Right atrium auricular region (tissue), 2 donors: ENCODE measurements around the gene IQGAP2. TPM values are rescaled to one million over a fixed set of nuclear protein-coding genes. Genes with fewer than 3 reads are reported as not detected.
"Not testable (repeated sequence)": the region's sequence is repeated elsewhere in the genome, so short reads cannot be mapped to it uniquely, and the experiment has no call there.

Experiments
- DNase-seq: peaks from one replicate; pipeline ENCODE4 v3.0.0-alpha.2; 2019; ENCODE audit warnings: low spot score
- H3K27ac ChIP-seq, 2 donors: fragments of 200-600 bp; sonication (generic); 1 replicate in 1 of 2; 2 replicates in 1 of 2; pipeline ENCODE4 v1.5.1; 2016 to 2019
- H3K27me3 ChIP-seq, 2 donors: fragments of 200-600 bp; sonication (generic); one replicate each; pipeline versions ENCODE4 v1.5.1 to v1.6.0; 2017 to 2019
- H3K36me3 ChIP-seq: fragments of 200-600 bp; sonication (generic); one replicate; pipeline ENCODE4 v1.5.1; 2016
- H3K4me1 ChIP-seq, 2 donors: fragments of 200-600 bp; sonication (generic); one replicate each; pipeline versions ENCODE4 v1.5.1 to v1.6.0; 2017 to 2019
- H3K4me3 ChIP-seq, 2 donors: fragments of 200-600 bp; sonication (generic); 1 replicate in 1 of 2; 2 replicates in 1 of 2; pipeline ENCODE4 v1.5.1; 2017 to 2019; ENCODE audit warnings: mild to moderate bottlenecking in 1 of 2, moderate library complexity in 1 of 2
- H3K9me3 ChIP-seq, 2 donors: fragments of 200-600 bp; sonication (generic); one replicate each; pipeline ENCODE4 v1.5.1; 2019
- CTCF ChIP-seq, 2 donors: fragments of 200-600 bp; sonication (generic); IDR thresholded peaks; one replicate each; pipeline ENCODE4 v1.5.1; 2019; ENCODE audit warnings: antibody characterized with exemption in 2 of 2
- total RNA-seq, 2 donors: library from RNA; depleted of rRNA; stranded (reverse); fragments of >200 nt; gene quantifications; one replicate each; pipeline ENCODE4 v1.1.0, GENCODE V29; 2016

Gene IQGAP2
- total RNA-seq, 2 donors from 2014 or later, result 5.4 to 12.3 TPM

GRCh38 chr5:76548525-76549229, 145.6 kb downstream of the IQGAP2 start:
- no peaks in the 10 kb centered on the region for H3K4me1 ChIP-seq
- no peak for DNase-seq
- TF ChIP-seq CTCF (IDR thresholded peaks at IDR 0.05), result no peak
- H3K36me3 ChIP-seq, result no peaks in the 10 kb centered on the region
- no peaks in the 10 kb centered on the region for H3K9me3 ChIP-seq
- no peaks in the 10 kb centered on the region for H3K27me3 ChIP-seq
- no peak overlapping the region for H3K27ac ChIP-seq
- no peak overlapping the region for H3K4me3 ChIP-seq

- H3K9me3 ChIP-seq, DNase-seq, H3K4me1 ChIP-seq, H3K4me3 ChIP-seq, H3K27me3 ChIP-seq, H3K36me3 ChIP-seq, H3K27ac ChIP-seq: not testable (repeated sequence)
These were observed 147.8 kb downstream of the IQGAP2 start for GRCh38 chr5:76550881-76551280.

- TF ChIP-seq CTCF (IDR thresholded peaks at IDR 0.05), result no peak
- Histone ChIP-seq H3K4me3 (no peak overlapping the region), H3K27ac (no peak overlapping the region), H3K36me3 (no peaks in the 10 kb centered on the region), H3K9me3 (no peaks in the 10 kb centered on the region), H3K4me1 (no peaks in the 10 kb centered on the region), H3K27me3 (no peaks in the 10 kb centered on the region)
- DNase-seq, result no peak
These were observed 149.5 kb downstream of the IQGAP2 start for GRCh38 chr5:76552546-76552945.

- Histone ChIP-seq H3K27ac (no peak overlapping the region), H3K4me1 (no peaks in the 10 kb centered on the region), H3K27me3 (no peaks in the 10 kb centered on the region), H3K4me3 (no peak overlapping the region), H3K36me3 (no peaks in the 10 kb centered on the region), H3K9me3 (no peaks in the 10 kb centered on the region)
- no peak for TF ChIP-seq CTCF (IDR thresholded peaks at IDR 0.05)
- DNase-seq, result no peak
These were observed 150.2 kb downstream of the IQGAP2 start for GRCh38 chr5:76553251-76553650.

GRCh38 chr5:76555114-76555513, 152.0 kb downstream of the IQGAP2 start:
- no peak for DNase-seq
- TF ChIP-seq CTCF (IDR thresholded peaks at IDR 0.05), result no peak
- Histone ChIP-seq H3K4me1 (no peaks in the 10 kb centered on the region), H3K36me3 (no peaks in the 10 kb centered on the region), H3K27ac (no peak overlapping the region), H3K9me3 (no peaks in the 10 kb centered on the region), H3K27me3 (no peaks in the 10 kb centered on the region), H3K4me3 (no peak overlapping the region)

GRCh38 chr5:76555717-76556116, 152.6 kb downstream of the IQGAP2 start:
- no peak for TF ChIP-seq CTCF (IDR thresholded peaks at IDR 0.05)
- no peaks in the 10 kb centered on the region for H3K27me3 ChIP-seq
- no peak for DNase-seq
- no peaks in the 10 kb centered on the region for H3K36me3 ChIP-seq
- no peaks in the 10 kb centered on the region for H3K4me1 ChIP-seq
- H3K9me3 ChIP-seq, result no peaks in the 10 kb centered on the region
- no peak overlapping the region for H3K27ac ChIP-seq
- H3K4me3 ChIP-seq, result no peak overlapping the region
